Measurements from ENCODE around the gene WNT4.

Gene WNT4

GRCh38 chr1:22143065-22144033 lies at the start of gene WNT4:
TSS of gene WNT4 (minus strand) at chr1:22143097. CDS start at chr1:22142922, 175 bp downstream.
- peak; percentile 36 for DNase-seq

DNA sequence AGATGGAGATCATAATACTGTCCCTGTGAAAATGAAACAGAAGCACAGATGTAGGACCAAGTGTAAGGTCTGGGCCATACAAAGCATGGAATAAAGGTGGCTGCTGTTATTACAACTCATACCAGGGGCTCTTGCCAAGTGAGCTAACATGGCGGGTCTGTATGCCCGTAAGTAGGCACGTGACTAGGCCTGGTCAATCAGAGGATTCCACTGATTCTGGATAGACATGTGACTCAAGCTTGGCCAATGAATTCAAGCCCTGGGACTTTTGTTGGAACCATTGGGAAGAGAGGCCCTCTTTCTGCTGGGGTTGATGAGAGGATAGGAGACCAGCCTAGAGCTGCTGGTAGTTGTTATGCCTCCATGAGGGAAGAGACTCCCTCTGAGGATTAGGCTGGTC lies 47.8 kb upstream of the WNT4 start:
- no peak for DNase-seq

DNA sequence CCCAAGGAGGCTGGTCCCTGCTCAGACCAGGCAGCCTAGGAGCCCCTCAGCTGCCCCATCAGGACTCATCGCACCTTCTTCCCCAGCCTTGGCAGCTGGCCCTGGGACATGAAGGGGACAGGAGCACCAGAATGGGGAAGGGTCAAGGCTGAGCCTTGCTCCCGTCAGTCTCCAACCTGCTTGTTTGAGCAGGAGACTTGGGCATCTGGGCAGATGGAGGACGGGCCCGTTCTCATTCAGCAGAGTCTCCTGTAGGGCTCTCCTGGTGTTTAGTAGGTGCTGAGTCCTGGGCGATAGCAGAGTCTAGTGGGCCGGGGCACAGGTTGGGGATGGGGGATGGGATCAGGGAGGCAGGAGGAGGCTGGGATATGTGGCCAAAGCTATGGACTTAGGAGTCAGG lies 47.4 kb upstream of the WNT4 start:
- DNase-seq: no peak

DNA sequence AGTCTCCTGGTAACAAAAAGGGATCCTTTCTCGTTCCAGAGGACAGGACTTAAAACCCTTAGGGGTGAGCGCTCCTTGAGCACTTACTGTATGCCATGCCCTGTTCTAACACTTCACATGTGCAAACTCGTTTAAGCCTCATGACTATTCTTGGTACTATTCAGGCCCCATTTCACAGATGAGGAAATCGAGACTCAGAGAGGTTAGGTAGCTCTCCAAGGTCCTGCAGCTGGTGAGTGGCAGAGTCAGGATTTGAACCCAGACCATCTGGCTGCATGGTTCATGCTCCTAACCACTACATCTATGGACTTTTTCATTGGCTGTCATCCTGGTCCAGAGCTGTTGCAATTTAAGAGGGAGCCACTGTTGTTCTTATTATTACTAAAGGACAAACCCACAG lies 46.7 kb upstream of the WNT4 start:
- DNase-seq: no peak

DNA sequence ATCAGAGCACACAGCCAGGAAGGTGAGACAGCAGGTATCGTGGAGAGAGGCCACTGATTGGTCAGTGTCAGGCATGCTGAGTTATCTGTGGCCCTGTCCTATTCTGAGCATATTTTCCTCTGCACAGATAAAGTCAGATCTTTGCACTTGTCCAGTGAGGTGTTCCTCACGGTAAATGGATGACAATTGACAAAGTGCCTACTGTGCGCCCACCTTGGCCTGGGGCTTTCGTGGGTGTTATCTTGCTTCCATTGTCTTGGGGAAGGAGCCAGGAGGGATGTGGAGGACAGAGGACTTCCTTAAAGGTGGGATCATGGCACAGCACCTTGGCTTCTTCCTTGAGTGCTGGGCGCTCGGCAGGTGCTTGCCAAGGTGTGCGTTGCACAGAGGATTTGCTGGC lies 46.0 kb upstream of the WNT4 start:
- DNase-seq: no peak

- no peak for DNase-seq
These were observed 45.5 kb upstream of the WNT4 start for GRCh38 chr1:22188436-22188835.

DNA sequence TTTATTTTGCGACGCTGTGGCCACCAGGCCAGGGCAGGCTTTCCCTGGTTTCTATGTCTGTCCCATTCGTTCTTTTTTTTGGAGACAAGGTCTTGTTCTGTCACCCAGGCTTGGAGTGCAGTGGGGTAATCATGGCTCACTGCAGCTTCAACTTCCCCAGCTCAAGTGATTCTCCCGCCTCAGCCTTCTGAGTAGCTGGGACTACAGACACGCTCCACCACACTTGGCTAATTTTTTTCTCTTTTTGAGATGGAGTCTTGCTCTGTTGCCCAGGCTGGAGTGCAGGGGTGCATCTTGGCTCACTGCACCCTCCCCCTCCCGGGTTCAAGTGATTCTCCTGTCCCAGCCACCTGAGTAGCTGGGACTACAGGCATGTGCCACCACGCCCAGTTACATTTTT lies 43.4 kb upstream of the WNT4 start:
- no peak for DNase-seq

DNA sequence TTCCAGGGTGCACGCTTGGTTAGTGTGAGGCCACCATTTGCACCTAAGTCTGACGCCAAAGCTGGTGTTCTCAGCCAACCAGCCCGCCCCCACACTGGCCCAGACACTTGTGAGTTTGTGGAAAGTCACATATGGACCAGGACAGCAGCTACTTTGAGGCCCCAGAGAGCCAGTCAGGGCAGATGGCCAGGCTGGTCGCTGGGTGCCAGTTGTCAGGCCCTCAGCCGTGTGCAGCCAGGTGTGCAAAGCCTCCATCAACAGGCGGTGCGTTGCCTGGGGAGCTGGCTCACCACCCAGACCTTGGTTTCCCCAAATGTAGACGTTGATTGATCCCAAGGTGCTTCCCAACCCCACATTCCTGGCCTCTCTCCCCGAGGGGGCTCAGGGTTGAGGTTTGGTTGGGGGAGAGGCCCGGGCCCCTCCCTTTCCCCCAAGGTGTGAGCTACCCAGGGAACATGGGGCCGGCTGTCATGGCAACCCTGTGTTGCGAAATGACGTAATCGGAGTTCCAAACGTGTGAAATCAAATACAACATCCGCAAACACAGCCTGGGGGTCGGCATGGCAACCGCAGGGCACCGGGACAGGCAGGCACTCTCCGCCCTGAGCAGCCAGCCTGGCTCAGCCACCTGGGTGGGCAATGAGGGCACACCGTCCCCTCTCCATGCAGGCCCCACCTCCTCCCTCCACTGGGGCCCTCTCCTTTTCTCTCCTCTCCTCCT lies 42.2 kb upstream of the WNT4 start:
- no peak for DNase-seq

- no peak for DNase-seq
These were observed 41.6 kb upstream of the WNT4 start for GRCh38 chr1:22184454-22184853.

- DNase-seq: no peak
These were observed 39.8 kb upstream of the WNT4 start for GRCh38 chr1:22182715-22183114.

DNA sequence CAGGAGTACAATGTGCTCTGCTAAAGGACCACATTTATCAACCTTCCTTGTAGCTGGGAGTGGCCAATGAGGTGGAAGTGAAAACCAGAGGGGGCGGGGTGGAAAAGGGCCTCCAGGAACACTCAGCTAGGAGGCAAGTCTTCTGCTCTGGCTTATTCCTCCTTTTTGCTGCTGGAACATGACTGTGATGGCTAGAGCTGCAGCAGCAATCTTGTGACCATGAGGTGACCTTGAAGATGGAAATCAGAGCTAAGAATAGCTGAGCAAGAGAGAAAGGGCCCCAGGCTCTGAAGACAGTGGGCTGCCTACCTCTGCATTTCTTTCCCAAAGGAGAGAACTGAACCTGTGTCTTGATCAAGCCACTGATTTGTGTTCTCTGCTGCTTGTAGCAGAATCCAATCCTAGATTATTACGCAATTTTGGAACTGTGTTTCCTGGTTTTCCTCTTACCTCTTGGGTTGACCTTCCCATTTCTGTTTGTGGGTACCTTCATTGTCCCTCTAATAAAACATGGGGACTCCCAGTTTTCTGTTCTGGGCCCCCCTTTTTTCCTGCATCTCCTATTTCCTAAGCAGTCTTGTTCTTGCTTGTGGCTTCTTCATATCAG lies 36.4 kb upstream of the WNT4 start:
- DNase-seq: no peak

DNA sequence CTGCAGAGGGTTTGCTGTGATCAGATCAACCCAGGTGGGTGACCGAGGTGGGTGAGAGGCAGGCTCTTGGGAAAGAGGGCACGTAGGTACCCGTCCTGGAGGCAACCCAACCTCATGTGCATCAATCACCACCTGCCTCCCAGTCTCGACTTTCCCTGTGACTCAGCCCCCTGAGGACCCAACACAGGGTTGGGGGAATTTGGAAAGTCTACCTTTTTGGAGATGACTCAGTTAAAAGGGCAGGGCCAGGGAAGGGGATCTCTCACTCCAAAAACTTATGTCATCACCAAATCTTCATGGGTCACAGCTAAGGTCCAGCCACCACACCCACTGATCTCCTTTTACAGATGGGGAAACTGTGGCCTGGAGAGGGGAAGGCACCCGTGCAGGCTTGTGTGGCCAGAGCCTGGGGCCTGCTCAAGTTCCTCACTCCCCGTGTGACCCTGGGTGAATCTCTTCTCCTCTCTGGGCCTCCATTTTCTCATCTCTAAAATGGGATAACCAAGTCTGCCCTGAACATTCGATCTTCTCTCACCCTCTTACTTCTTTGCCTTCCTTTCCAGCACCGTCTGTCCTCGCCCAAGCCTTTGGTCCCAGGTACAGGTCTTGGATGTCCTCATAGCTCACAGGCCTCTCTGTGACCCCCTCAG lies 34.6 kb upstream of the WNT4 start:
- DNase-seq: no peak

- DNase-seq: no peak
These were observed 33.4 kb upstream of the WNT4 start for GRCh38 chr1:22176258-22176657.

GRCh38 chr1:22174446-22175220 lies 31.7 kb upstream of the WNT4 start:
- no peak for DNase-seq

DNA sequence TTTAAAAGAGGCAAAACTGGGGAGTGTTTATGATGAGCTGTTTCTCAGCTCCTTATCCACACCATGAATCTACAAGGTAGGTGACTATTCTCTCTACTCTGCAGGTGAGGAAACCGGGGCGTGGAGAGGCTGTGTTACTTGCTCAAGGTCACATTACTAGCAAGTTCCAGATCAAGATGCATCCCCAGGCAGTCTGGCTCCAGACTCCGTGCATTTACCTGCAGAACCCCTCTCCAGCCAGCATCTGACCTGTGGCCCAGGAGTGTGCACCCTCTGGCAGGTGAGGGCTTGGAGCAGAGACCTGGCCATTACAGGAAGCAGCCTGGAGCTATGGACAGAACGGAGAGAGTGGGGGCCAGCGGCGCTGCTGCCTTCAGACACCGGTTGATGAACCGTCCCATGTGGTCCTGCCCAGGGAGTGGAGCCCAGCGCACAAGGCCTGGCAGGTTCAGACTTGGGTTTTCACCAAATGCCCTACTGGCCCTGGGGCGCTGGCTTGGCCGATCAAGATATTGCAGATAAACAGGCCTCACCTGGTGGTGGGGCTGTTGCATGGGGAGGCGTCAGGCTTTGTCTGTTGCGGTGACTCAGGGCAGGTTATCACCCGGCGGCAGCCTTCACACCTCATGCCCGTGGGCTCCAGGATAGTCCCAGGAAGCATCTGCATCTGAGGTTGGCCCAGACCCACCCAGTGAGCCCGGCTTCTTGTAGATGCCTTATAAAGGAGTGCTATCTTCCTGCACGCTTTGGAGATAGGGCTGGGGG lies 29.2 kb upstream of the WNT4 start:
- DNase-seq: no peak

GRCh38 chr1:22169816-22170215 lies 26.9 kb upstream of the WNT4 start:
- DNase-seq: no peak

DNA sequence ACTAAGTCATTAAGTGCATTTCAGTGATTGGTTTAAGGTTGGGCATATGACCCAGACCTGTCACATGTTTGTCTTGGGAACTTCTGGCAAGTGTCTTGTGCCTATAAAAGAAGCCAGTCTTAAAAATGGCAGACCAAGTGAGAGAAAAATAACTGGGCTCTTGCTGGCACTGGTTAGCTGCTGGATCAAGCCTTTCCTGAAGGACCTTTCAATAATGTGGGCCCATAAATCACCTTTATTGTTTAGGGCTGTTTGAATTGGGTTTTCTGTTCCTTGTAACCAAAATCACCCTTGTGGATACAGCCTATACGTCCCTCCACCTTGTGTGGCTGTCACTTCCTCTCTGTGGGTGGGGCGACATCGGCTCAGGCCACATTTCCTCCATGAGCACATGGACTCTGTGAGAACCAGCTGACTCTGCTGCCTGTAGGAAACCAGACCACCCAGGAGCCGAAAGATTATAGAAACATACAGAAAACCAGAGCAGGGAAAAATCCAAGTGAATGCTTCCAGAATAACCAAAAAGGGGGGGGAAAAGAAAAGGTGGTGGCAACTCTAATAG lies 25.6 kb upstream of the WNT4 start:
- no peak for DNase-seq

- DNase-seq: no peak
These were observed 23.5 kb upstream of the WNT4 start for GRCh38 chr1:22166439-22166838.

DNA sequence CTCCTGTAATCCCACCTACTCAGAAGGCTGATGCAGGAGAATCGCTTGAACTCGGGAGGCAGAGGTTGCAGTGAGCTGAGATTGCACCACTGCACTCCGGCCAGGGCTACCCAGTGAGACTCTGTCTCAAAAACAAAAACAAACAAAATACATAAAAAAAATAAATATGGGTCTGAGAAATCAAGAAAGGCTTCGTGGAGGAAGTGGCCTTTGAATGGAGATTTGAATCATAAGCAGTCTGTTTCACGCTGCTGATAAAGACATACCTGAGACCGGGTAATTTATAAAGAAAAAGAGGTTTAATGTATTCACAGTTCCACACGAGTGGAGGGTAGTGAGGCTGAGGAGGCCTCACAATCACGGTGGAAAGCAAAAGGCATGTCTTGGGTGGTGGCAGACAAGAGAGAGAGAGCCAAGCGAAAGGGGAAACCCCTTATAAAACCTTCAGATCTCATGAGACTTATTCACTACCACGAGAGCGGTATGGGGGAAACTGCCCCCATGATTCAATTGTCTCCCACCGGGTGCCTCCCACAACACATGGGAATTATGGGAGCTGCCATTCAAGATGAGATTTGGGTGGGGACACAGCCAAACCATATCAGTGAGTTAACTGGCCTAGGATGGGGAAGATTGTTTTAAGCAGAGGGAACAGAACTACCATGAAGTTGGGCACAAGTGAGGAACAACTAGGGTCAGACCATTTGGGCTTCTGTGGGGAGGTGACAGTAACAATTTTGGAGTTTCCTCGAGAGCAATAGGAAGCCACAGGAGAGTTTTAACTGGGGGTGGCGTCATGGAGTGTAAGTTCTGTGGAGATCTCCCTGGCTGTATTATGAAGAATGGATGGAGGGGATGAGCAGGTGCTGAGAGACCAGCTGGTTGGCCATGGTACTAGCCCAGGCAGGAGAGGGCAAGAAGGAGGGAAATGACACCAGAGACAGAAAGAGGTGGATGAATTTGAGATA lies 22.2 kb upstream of the WNT4 start:
- DNase-seq: no peak

DNA sequence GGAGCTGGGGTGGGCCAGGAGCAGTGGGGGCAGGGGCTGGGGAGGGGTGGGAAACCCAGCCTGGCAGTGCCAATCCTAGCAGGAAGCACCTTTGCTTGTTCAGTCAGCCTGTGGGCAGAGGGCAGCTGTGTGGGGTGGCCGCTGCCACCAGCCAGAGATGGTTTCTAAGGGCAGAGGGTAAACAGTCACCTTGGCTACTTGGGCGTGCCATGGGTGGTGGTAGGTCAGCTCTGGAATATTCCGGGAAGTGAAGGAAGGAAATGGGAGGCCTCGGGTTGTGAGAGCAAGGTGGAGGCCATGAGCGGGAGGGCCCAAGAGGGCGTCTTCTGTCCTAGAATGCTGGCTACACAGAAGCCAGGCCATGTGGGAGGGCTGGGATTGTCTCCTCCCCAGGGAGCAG lies 20.7 kb upstream of the WNT4 start:
- no peak for DNase-seq
